GM12865 (cell line): ENCODE results near the gene AKT2.

Source experiments
- DNase-seq: peaks from one replicate; pipeline ENCODE4 v3.0.0; 2010; ENCODE audit warnings: low read depth
- H3K4me3 ChIP-seq: 2 replicates; pipeline ENCODE4 v1.5.1; 2011; ENCODE audit warnings: mild to moderate bottlenecking, low read depth, low read length, control low read depth
- CTCF ChIP-seq: IDR thresholded peaks from 2 replicates; pipeline ENCODE4 v1.5.1; 2011; ENCODE audit warnings: low read length, control low read depth, low read depth, inconsistent platforms; ENCODE audit not compliant: insufficient read depth; ENCODE audit errors: missing control alignments

The AKT2 gene

GRCh38 chr19:40302224-40303011 lies 17.3 kb upstream of the AKT2 start:
- H3K4me3 ChIP-seq = no peak overlapping the region
- no peak for DNase-seq
- no peak for TF ChIP-seq CTCF

GRCh38 chr19:40300668-40301067 lies 15.5 kb upstream of the AKT2 start:
- DNase-seq = no peak
- no peak overlapping the region for H3K4me3 ChIP-seq
- no peak for TF ChIP-seq CTCF

- no peak for DNase-seq
- no peak overlapping the region for H3K4me3 ChIP-seq
- no peak for TF ChIP-seq CTCF
These were observed 12.9 kb upstream of the AKT2 start for GRCh38 chr19:40298026-40298425.

GRCh38 chr19:40294560-40294959 lies 9.4 kb upstream of the AKT2 start:
- H3K4me3 ChIP-seq = no peak overlapping the region

GRCh38 chr19:40286971-40287421 lies 1.9 kb upstream of the AKT2 start:
- H3K4me3 ChIP-seq = no peak overlapping the region
- no peak for DNase-seq
- TF ChIP-seq CTCF = no peak

More at GRCh38 chr19:40294560-40294959, 9.4 kb upstream of the AKT2 start:
- no peak for DNase-seq
- TF ChIP-seq CTCF = no peak

GRCh38 chr19:40286235-40286970 lies 1.3 kb upstream of the AKT2 start:
- H3K4me3 ChIP-seq = peak overlapping the region; percentile 48

More at GRCh38 chr19:40286235-40286970, 1.3 kb upstream of the AKT2 start:
- no peak for DNase-seq
- no peak for TF ChIP-seq CTCF
